Activated B cell treated with CpG ODN at 0.5 μM for 24 hours (primary cell): ENCODE measurements around the gene TNK1. TPM values are rescaled to one million over a fixed set of nuclear protein-coding genes. Genes with fewer than 3 reads are reported as not detected.
"Not testable (repeated sequence)": the region's sequence is repeated elsewhere in the genome, so short reads cannot be mapped to it uniquely, and the experiment has no call there.

Source experiments
- ATAC-seq: fragments of 200-7000 bp; cut with Tn5 transposase; one replicate; pipeline ENCODE4 v1.10.0; 2021; ENCODE audit warnings: low read depth, mild to moderate bottlenecking, moderate library complexity
- CTCF ChIA-PET: fragments of 350-600 bp; sonication (Branson Sonifier 250); formaldehyde crosslinking; loops from one replicate; lab custom pipeline; 2021; ENCODE audit warnings: antibody characterized with exemption; lab: Charles Lee
- POLR2A ChIA-PET: fragments of 350-600 bp; sonication (Branson Sonifier 250); formaldehyde crosslinking; loops from one replicate; lab custom pipeline; 2021; ENCODE audit warnings: antibody characterized with exemption; lab: Charles Lee
- DNase-seq: peaks from one replicate; pipeline ENCODE4 v3.0.0; 2022
- H3K27ac Mint-ChIP-seq: one replicate; pipeline ENCODE4 v1.8.0; 2020; ENCODE audit warnings: mixed read lengths
- H3K27me3 Mint-ChIP-seq: one replicate; pipeline ENCODE4 v1.8.0; 2021; ENCODE audit warnings: mixed read lengths
- H3K36me3 Mint-ChIP-seq: one replicate; pipeline ENCODE4 v1.8.0; 2021; ENCODE audit warnings: low read depth, mixed read lengths
- H3K4me1 Mint-ChIP-seq: one replicate; pipeline ENCODE4 v1.8.0; 2021; ENCODE audit warnings: mixed read lengths
- H3K4me3 Mint-ChIP-seq: one replicate; pipeline ENCODE4 v1.8.0; 2020; ENCODE audit warnings: mild to moderate bottlenecking, mixed read lengths
- H3K9me3 Mint-ChIP-seq: one replicate; pipeline ENCODE4 v1.8.0; 2020; ENCODE audit warnings: mixed read lengths
- intact Hi-C: fragments of 100-400 bp; cut with micrococcal nuclease; formaldehyde crosslinking; loops from one replicate; pipeline ENCODE4 v1.15.1; 2024
- total RNA-seq: library from RNA; stranded (reverse); gene quantifications from 2 replicates; pipeline ENCODE4 v1.2.3, GENCODE V29; 2022
- TF ChIP-seq, protein P1 (sequence below): fragments of 200-600 bp; IDR thresholded peaks from one replicate; pipeline ENCODE4 v1.8.0; 2022; ENCODE audit warnings: antibody characterized with exemption, mild to moderate bottlenecking

TNK1 gene
- total RNA-seq = 3.5 and 5.8 TPM in 2 replicates

- ChIA-PET CTCF (no interaction called here), POLR2A (no interaction called here)
- no peak within 1 kb of the TSS for H3K4me3 Mint-ChIP-seq
- H3K9me3 Mint-ChIP-seq = peaks cover 4% of the 10 kb centered on the region
- ATAC-seq (no peak), DNase-seq (no peak)
- intact Hi-C loops = no loop called here
- H3K27me3 Mint-ChIP-seq = peaks cover 32% of the 10 kb centered on the region
- TF ChIP-seq, protein P1, sequence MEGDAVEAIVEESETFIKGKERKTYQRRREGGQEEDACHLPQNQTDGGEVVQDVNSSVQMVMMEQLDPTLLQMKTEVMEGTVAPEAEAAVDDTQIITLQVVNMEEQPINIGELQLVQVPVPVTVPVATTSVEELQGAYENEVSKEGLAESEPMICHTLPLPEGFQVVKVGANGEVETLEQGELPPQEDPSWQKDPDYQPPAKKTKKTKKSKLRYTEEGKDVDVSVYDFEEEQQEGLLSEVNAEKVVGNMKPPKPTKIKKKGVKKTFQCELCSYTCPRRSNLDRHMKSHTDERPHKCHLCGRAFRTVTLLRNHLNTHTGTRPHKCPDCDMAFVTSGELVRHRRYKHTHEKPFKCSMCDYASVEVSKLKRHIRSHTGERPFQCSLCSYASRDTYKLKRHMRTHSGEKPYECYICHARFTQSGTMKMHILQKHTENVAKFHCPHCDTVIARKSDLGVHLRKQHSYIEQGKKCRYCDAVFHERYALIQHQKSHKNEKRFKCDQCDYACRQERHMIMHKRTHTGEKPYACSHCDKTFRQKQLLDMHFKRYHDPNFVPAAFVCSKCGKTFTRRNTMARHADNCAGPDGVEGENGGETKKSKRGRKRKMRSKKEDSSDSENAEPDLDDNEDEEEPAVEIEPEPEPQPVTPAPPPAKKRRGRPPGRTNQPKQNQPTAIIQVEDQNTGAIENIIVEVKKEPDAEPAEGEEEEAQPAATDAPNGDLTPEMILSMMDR = no peak
- peaks cover 10% of the 10 kb centered on the region for H3K4me1 Mint-ChIP-seq
- H3K27ac Mint-ChIP-seq = no peak within 1 kb of the TSS
- H3K36me3 Mint-ChIP-seq = no peaks in the 10 kb centered on the region
These were observed at the start of gene TNK1 for GRCh38 chr17:7380855-7381683. Gene TNK1 (plus strand): TSS chr17:7381089. CDS start chr17:7382927, 1,838 bp downstream.

GRCh38 chr17:7332111-7332510 lies 48.8 kb upstream of the TNK1 start:
- DNase-seq = no peak

DNA sequence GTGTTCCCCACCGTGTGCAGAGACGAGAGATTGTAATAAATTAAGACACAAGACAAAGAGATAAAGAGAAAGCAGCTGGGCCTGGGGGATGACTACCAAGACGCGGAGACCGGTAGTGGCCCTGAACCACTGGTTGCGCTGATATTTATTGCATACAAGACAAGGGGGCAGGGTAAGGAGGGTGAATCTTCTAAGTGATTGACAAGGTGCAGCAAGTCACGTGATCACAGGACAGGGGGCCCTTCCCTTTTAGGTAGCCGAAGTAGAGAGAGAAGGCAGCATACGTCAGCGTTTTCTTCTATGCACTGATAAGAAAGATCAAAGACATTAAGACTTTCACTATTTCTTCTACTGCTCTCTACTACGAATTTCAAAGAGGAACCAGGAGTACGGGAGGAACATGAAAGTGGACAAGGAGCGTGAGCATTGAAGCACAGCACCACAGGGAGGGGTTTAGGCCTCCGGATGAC lies 48.3 kb upstream of the TNK1 start:
- H3K27me3 Mint-ChIP-seq, CTCF ChIA-PET, ATAC-seq, DNase-seq, H3K9me3 Mint-ChIP-seq, intact Hi-C loops: not testable (repeated sequence)
- POLR2A ChIA-PET = interaction anchor here (0.7 to 1.0 kb wide), 2 partner anchors 18 to 241 kb away, joined by 3 read pairs; no protein-coding TSS in a partner anchor
- Mint-ChIP-seq H3K36me3 (peaks cover 16% of the 10 kb centered on the region), H3K27ac (peak overlapping the region; percentile 78), H3K4me3 (peak overlapping the region; percentile 16), H3K4me1 (peaks cover 65% of the 10 kb centered on the region)

More at GRCh38 chr17:7332111-7332510, 48.8 kb upstream of the TNK1 start:
- POLR2A ChIA-PET = interaction anchor here (0.7 to 1.0 kb wide), 2 partner anchors 19 to 242 kb away, joined by 3 read pairs; no protein-coding TSS in a partner anchor
- Mint-ChIP-seq H3K4me1 (peaks cover 60% of the 10 kb centered on the region), H3K36me3 (peaks cover 14% of the 10 kb centered on the region), H3K27ac (peak overlapping the region; percentile 78), H3K27me3 (no peaks in the 10 kb centered on the region), H3K4me3 (peak overlapping the region; percentile 16), H3K9me3 (no peaks in the 10 kb centered on the region)
- TF ChIP-seq, protein P1 = no peak
- ATAC-seq = no peak
- intact Hi-C loops = no loop called here
- CTCF ChIA-PET = no interaction called here

GRCh38 chr17:7334938-7335538 lies 45.9 kb upstream of the TNK1 start:
- ATAC-seq (no peak), DNase-seq (no peak)
- Mint-ChIP-seq H3K27me3 (no peaks in the 10 kb centered on the region), H3K36me3 (peaks cover 18% of the 10 kb centered on the region), H3K9me3 (no peaks in the 10 kb centered on the region), H3K27ac (peak overlapping the region; percentile 98), H3K4me3 (peak overlapping the region; percentile 85), H3K4me1 (peaks cover 58% of the 10 kb centered on the region)
- CTCF ChIA-PET = interaction anchor here (1.4 to 3.7 kb wide), 5 partner anchors 10 to 179 kb away, joined by 3 to 21 read pairs (median 14); no protein-coding TSS in a partner anchor
- intact Hi-C loops = no loop called here
- TF ChIP-seq, protein P1 = no peak
- POLR2A ChIA-PET = interaction anchor here (0.8 to 3.4 kb wide), 6 partner anchors 21 to 149 kb away, joined by 3 to 35 read pairs (median 4); partner anchors contain the start of genes GPS2 and POLR2A

DNA sequence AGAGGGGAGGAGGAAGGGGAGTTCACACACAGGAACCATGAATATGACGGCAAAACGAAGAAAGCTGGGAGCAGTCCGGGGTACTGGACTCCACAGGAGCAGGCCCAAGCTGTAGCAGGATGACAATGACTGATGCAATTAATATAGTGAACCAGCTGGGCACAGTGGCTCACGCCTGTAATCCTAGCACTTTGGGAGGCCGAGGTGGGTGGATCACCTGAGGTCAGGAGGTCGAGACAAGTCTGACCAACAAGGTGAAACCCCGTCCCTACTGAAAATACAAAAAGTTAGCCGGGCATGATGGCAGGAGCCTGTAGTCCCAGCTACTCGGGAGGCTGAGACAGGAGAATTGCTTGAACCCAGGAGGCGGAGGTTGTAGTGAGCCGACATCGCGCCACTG lies 45.1 kb upstream of the TNK1 start:
- not testable (repeated sequence) for H3K9me3 Mint-ChIP-seq, H3K27me3 Mint-ChIP-seq, ATAC-seq, DNase-seq
- intact Hi-C loops = loop anchor here (1.0 kb wide), 1 partner anchor 15 kb away; no protein-coding TSS in a partner anchor
- peak overlapping the region; percentile 85 for H3K4me3 Mint-ChIP-seq
- POLR2A ChIA-PET = interaction anchor here (0.6 to 3.4 kb wide), 33 partner anchors 10 to 837 kb away, joined by 3 to 48 read pairs (median 5); partner anchors contain the start of genes CD68, DVL2, FXR2 and GABARAP
- CTCF ChIA-PET = interaction anchor here (0.8 to 3.7 kb wide), 10 partner anchors 10 to 290 kb away, joined by 3 to 21 read pairs (median 6); partner anchors contain the start of gene SLC2A4
- H3K36me3 Mint-ChIP-seq = peaks cover 21% of the 10 kb centered on the region
- peak overlapping the region; percentile 98 for H3K27ac Mint-ChIP-seq
- peaks cover 53% of the 10 kb centered on the region for H3K4me1 Mint-ChIP-seq
